ENCODE measurements around the gene EFL1. TPM values are rescaled to one million over a fixed set of nuclear protein-coding genes. Genes with fewer than 3 reads are reported as not detected.

The EFL1 gene
- total RNA-seq, 1 donor from 2014 or later = 17.2 TPM

DNA sequence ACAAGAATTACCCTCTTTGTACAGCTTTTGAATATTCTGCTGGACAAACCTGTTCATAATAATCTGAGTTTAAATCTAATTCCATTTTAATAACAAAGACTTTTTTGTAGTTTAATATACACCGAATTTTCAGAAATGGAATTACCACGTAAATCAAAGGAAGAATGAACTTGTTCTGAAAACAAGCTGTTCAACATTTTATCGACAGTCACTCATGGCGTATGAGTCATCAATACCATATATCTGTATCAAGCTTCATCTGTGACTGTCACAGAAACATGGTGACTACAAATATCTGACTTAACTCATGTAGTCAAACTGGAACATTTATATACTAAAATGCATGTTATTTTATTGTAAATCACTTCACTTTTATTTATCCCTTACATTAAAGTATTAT, 90.0 kb downstream of the EFL1 start:
- TF ChIP-seq, protein P1, sequence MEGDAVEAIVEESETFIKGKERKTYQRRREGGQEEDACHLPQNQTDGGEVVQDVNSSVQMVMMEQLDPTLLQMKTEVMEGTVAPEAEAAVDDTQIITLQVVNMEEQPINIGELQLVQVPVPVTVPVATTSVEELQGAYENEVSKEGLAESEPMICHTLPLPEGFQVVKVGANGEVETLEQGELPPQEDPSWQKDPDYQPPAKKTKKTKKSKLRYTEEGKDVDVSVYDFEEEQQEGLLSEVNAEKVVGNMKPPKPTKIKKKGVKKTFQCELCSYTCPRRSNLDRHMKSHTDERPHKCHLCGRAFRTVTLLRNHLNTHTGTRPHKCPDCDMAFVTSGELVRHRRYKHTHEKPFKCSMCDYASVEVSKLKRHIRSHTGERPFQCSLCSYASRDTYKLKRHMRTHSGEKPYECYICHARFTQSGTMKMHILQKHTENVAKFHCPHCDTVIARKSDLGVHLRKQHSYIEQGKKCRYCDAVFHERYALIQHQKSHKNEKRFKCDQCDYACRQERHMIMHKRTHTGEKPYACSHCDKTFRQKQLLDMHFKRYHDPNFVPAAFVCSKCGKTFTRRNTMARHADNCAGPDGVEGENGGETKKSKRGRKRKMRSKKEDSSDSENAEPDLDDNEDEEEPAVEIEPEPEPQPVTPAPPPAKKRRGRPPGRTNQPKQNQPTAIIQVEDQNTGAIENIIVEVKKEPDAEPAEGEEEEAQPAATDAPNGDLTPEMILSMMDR (IDR thresholded peaks at IDR 0.05; ENCODE audit: partially characterized antibody, unreplicated experiment) = no peak
- Mint-ChIP-seq H3K36me3 (ENCODE audit: unreplicated experiment) (no peaks in the 10 kb centered on the region), H3K9me3 (ENCODE audit: unreplicated experiment) (no peaks in the 10 kb centered on the region), H3K4me1 (ENCODE audit: low read depth, unreplicated experiment) (no peaks in the 10 kb centered on the region), H3K4me3 (ENCODE audit: unreplicated experiment) (no peak overlapping the region), H3K27ac (ENCODE audit: unreplicated experiment) (no peak overlapping the region), H3K27me3 (ENCODE audit: unreplicated experiment) (no peaks in the 10 kb centered on the region)
- DNase-seq = no peak

DNA sequence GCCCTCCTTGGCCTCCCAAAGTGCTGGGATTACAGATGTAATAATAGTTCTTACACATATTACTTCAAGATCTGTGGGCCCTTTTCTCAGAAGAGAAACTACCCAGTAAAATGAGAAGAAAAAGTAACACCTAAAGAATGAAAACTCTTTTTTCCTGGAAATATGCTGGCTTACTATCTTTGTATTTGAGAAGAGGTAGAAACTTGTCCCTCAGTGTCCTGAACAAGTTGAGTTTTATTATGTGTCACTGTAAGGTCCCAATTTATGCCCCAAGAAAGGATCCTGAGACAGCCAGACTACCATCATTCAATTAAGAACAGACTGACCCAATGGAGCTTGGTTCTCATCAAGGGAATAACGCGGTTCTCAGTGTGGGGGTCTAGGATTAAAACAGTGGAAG, 93.8 kb downstream of the EFL1 start:
- Mint-ChIP-seq H3K4me3 (ENCODE audit: unreplicated experiment) (no peak overlapping the region), H3K27me3 (ENCODE audit: unreplicated experiment) (no peaks in the 10 kb centered on the region), H3K9me3 (ENCODE audit: unreplicated experiment) (no peaks in the 10 kb centered on the region), H3K4me1 (ENCODE audit: low read depth, unreplicated experiment) (no peaks in the 10 kb centered on the region), H3K36me3 (ENCODE audit: unreplicated experiment) (no peaks in the 10 kb centered on the region), H3K27ac (ENCODE audit: unreplicated experiment) (no peak overlapping the region)
- DNase-seq = no peak
- TF ChIP-seq, protein P1 (IDR thresholded peaks at IDR 0.05; ENCODE audit: partially characterized antibody, unreplicated experiment) = no peak

DNA sequence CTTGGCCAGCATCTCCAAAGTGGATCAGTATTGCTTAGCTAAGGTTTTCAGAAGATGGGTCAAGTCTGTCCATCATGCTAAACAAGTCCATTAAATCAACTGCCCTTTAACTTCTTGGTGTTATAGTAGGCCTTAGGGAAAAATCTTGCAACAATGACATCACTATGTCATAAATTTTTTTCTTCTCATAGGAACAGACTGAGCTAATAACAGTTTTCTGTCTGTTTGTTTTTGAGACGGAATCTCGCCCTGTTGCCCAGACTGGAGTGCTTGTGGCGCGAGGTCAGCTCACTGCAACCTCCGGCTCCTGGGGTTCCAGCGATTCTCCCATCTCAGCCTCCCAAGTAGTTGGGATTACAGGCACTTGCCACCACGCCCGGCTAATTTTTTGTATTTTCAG, 94.2 kb downstream of the EFL1 start:
- no peak for DNase-seq
- no peak overlapping the region for H3K27ac Mint-ChIP-seq (ENCODE audit: unreplicated experiment)
- H3K36me3 Mint-ChIP-seq (ENCODE audit: unreplicated experiment) = no peaks in the 10 kb centered on the region
- no peaks in the 10 kb centered on the region for H3K27me3 Mint-ChIP-seq (ENCODE audit: unreplicated experiment)
- TF ChIP-seq, protein P1 (IDR thresholded peaks at IDR 0.05; ENCODE audit: partially characterized antibody, unreplicated experiment) = no peak
- no peaks in the 10 kb centered on the region for H3K4me1 Mint-ChIP-seq (ENCODE audit: low read depth, unreplicated experiment)
- H3K9me3 Mint-ChIP-seq (ENCODE audit: unreplicated experiment) = no peaks in the 10 kb centered on the region
- H3K4me3 Mint-ChIP-seq (ENCODE audit: unreplicated experiment) = no peak overlapping the region

DNA sequence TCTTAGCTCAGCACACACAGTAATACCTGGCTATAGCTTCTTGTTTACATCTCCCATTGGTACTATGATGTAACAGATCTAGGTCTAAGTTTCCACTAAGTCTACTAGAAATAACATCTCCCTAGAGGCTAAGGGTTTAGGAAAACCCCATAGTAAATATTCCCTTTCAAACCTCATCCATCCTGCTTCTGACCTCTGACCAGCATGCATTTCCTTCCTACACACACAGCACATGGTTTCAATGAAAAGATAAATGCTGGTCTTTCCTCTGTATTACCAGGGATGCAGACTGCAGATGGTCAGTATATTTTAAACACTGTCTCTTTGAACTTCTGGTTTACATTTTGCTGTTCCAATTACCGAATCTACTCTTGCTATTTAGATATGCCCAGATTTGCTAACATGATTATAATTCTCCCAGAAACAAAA, 96.6 kb downstream of the EFL1 start:
- peaks cover 8% of the 10 kb centered on the region for H3K4me1 Mint-ChIP-seq (ENCODE audit: low read depth, unreplicated experiment)
- no peaks in the 10 kb centered on the region for H3K9me3 Mint-ChIP-seq (ENCODE audit: unreplicated experiment)
- TF ChIP-seq, protein P1 (IDR thresholded peaks at IDR 0.05; ENCODE audit: partially characterized antibody, unreplicated experiment) = no peak
- no peak overlapping the region for H3K27ac Mint-ChIP-seq (ENCODE audit: unreplicated experiment)
- no peaks in the 10 kb centered on the region for H3K27me3 Mint-ChIP-seq (ENCODE audit: unreplicated experiment)
- H3K36me3 Mint-ChIP-seq (ENCODE audit: unreplicated experiment) = no peaks in the 10 kb centered on the region
- DNase-seq = no peak
- no peak overlapping the region for H3K4me3 Mint-ChIP-seq (ENCODE audit: unreplicated experiment)

DNA sequence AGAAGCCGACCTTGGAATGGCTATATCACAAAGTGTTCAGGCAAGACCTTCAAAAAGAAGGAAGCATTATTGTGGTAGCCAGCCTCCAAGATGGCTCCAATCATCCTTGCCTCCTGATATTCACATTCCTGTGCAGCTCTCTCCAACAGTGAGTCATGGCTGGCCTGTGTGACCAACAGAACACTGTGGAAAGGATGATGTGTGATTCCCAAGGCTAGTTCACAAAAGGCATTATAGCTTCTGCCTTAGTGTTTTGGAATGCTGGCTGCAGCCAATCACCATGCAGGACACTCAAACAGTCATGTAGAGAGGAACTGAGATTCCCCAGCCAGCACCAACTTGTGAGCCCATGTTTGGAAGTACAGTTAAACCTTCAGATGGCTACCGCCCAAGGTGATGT, 102.6 kb downstream of the EFL1 start:
- Mint-ChIP-seq H3K27me3 (ENCODE audit: unreplicated experiment) (no peaks in the 10 kb centered on the region), H3K9me3 (ENCODE audit: unreplicated experiment) (no peaks in the 10 kb centered on the region), H3K27ac (ENCODE audit: unreplicated experiment) (no peak overlapping the region), H3K36me3 (ENCODE audit: unreplicated experiment) (no peaks in the 10 kb centered on the region), H3K4me3 (ENCODE audit: unreplicated experiment) (no peak overlapping the region), H3K4me1 (ENCODE audit: low read depth, unreplicated experiment) (peaks cover 8% of the 10 kb centered on the region)
- TF ChIP-seq, protein P1 (IDR thresholded peaks at IDR 0.05; ENCODE audit: partially characterized antibody, unreplicated experiment) = no peak
- no peak for DNase-seq

Measured in glutamatergic neuron (in vitro differentiated cells).